ENCODE results near the gene POGK. TPM values are rescaled to one million over a fixed set of nuclear protein-coding genes. Genes with fewer than 3 reads are reported as not detected.

The POGK gene
- total and polyA plus RNA-seq, 9 of the 15 experiments (the other 6 are each of a cell fraction or from before 2014, with no cell fraction given), result 6.1 to 44.5 (median 24.3) TPM

DNA sequence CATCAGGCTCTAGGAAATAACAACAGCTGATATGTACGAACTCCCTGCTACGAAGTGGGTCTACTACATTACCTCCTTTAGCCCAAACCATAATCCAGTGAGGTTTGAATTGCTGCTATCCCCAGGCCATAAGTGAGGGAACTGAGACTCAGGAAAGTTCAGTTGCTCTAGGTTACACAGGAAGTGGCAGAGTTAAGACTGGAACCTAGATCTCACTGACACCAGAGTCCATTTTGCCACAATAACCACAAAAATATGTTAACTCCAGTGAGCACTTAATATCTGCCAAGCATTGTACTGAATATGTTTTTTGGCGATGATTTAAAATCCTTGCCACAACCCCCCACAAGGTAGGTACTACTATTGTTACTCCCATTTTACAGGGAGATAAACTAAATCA is 45.7 kb downstream of the POGK start:
- Histone ChIP-seq H3K9me1 (ENCODE audit: control insufficient read depth, insufficient read depth, low read length) (no peaks in the 10 kb centered on the region), H3K27ac (ENCODE audit: extremely low read depth, low read depth, low read length) (no peak overlapping the region), H2AFZ (ENCODE audit: low read depth, low read length) (no peak overlapping the region), H3K27me3 (ENCODE audit: control insufficient read depth in 2 of 2, insufficient read depth in 2 of 2, low read length in 2 of 2) (peaks cover 37 to 44% of the 10 kb centered on the region in 2 experiments), H3K4me2 (ENCODE audit: insufficient read depth, low read length) (no peak overlapping the region), H3K79me2 (ENCODE audit: control insufficient read depth, insufficient read depth, low read length) (no peaks in the 10 kb centered on the region), H4K20me1 (replicated peaks; ENCODE audit: control insufficient read depth, insufficient read depth, low read length) (no peaks in the 10 kb centered on the region), H3K4me1 (replicated peaks in 1 of 2; ENCODE audit: control insufficient read depth in 2 of 2, insufficient read depth in 2 of 2, low read length in 2 of 2) (peaks cover 0 to 8% of the 10 kb centered on the region in 2 experiments; a peak in 2 of 5 replicates), H3K36me3 (ENCODE audit: control insufficient read depth, insufficient read depth, low read length) (no peaks in the 10 kb centered on the region), H3K9ac (ENCODE audit: insufficient read depth in 1 of 2, low read depth in 2 of 2, low read length in 2 of 2) (no peak overlapping the region), H3K9me3 (replicated peaks; ENCODE audit: control insufficient read depth, insufficient read depth, low read depth, low read length) (no peaks in the 10 kb centered on the region), H3K4me3 (no peak overlapping the region)
- no peak for DNase-seq (ENCODE audit: extremely low read depth in 1 of 4, low spot score in 3 of 4)
- ATAC-seq, result no peak
- WGBS (ENCODE audit: insufficient coverage, low coverage, missing lambda C conversion rate), result 8% methylated on average over 3 of the region's 3 CpGs
- TF ChIP-seq MAZ (CRISPR knock-in tag; conservative IDR thresholded peaks at IDR 0.05 in 1 of 2, IDR thresholded peaks at IDR 0.05 in 1 of 2) (no peak), CSDE1 (IDR thresholded peaks at IDR 0.05) (no peak), BCL6 (CRISPR knock-in tag; IDR thresholded peaks at IDR 0.05) (no peak), ZSCAN32 (CRISPR knock-in tag; IDR thresholded peaks at IDR 0.05) (no peak), GABPB1 (CRISPR knock-in tag; IDR thresholded peaks at IDR 0.05) (no peak), ADNP (tag; IDR thresholded peaks at IDR 0.05) (no peak), KDM2B (CRISPR knock-in tag; IDR thresholded peaks at IDR 0.05) (no peak), PHF20 (IDR thresholded peaks at IDR 0.05; ENCODE audit: partially characterized antibody) (no peak), MAFF (IDR thresholded peaks at IDR 0.05; ENCODE audit: low read length) (no peak), ZNF436 (CRISPR knock-in tag; IDR thresholded peaks at IDR 0.05) (no peak), MYC (IDR thresholded peaks at IDR 0.05; ENCODE audit: low read depth, low read length) (no peak), MYC (CRISPR knock-in tag; IDR thresholded peaks at IDR 0.05; ENCODE audit: borderline replicate concordance, low read depth) (no peak), XRCC3 (IDR thresholded peaks at IDR 0.05) (no peak)
- TF ChIP-seq, protein P1, sequence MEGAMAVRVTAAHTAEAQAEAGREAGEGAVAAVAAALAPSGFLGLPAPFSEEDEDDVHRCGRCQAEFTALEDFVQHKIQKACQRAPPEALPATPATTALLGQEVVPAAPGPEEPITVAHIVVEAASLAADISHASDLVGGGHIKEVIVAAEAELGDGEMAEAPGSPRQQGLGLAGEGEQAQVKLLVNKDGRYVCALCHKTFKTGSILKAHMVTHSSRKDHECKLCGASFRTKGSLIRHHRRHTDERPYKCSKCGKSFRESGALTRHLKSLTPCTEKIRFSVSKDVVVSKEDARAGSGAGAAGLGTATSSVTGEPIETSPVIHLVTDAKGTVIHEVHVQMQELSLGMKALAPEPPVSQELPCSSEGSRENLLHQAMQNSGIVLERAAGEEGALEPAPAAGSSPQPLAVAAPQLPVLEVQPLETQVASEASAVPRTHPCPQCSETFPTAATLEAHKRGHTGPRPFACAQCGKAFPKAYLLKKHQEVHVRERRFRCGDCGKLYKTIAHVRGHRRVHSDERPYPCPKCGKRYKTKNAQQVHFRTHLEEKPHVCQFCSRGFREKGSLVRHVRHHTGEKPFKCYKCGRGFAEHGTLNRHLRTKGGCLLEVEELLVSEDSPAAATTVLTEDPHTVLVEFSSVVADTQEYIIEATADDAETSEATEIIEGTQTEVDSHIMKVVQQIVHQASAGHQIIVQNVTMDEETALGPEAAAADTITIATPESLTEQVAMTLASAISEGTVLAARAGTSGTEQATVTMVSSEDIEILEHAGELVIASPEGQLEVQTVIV (CRISPR knock-in tag; IDR thresholded peaks at IDR 0.05; ENCODE audit: borderline replicate concordance), result no peak
- in situ Hi-C loops (cut with MboI), result loop anchor here (10.0 kb wide), 1 partner anchor 560 kb away; no protein-coding TSS in a partner anchor
- CTCF ChIA-PET (ENCODE audit: low intra/inter-chr PET ratio), result interaction anchor here (1.2 kb wide), 1 partner anchor 175 kb away, joined by 4 read pairs; no protein-coding TSS in a partner anchor
- BruUV-seq (replicated peaks), result no TSS peak
- intact Hi-C loops (cut with micrococcal nuclease), result loop anchor here (2.0 kb wide), 1 partner anchor 174 kb away; no protein-coding TSS in a partner anchor
- POLR2A ChIA-PET, result interaction anchor here (0.6 to 1.7 kb wide), 2 partner anchors 9 to 1870 kb away, joined by 3 to 4 read pairs; partner anchors contain the start of gene TADA1
- FAIRE-seq, result no peak
